T-helper 2 cell treated with Interferon-gamma antibody and Interleukin-4, amounts not matched to agents 5 μg/mL and 100 μg/mL, for 36 hours (primary cell): Measurements from ENCODE around the gene WNT5A.

Source experiments
- DNase-seq: peaks from one replicate; pipeline ENCODE4 v3.0.0; 2021; ENCODE audit warnings: low spot score
- H3K27ac Mint-ChIP-seq: one replicate; pipeline ENCODE4 v1.8.0; 2021; ENCODE audit warnings: mild to moderate bottlenecking, mixed read lengths
- H3K27me3 Mint-ChIP-seq: one replicate; pipeline ENCODE4 v1.8.0; 2021; ENCODE audit warnings: low read depth, mixed read lengths
- H3K36me3 Mint-ChIP-seq: one replicate; pipeline ENCODE4 v1.8.0; 2021; ENCODE audit warnings: low read depth, mixed read lengths
- H3K4me1 Mint-ChIP-seq: one replicate; pipeline ENCODE4 v1.8.0; 2021; ENCODE audit warnings: low read depth, mixed read lengths
- H3K4me3 Mint-ChIP-seq: one replicate; pipeline ENCODE4 v1.8.0; 2022; ENCODE audit warnings: mild to moderate bottlenecking, moderate library complexity, mixed read lengths
- H3K9me3 Mint-ChIP-seq: one replicate; pipeline ENCODE4 v1.8.0; 2021; ENCODE audit warnings: mixed read lengths

Gene WNT5A

DNA sequence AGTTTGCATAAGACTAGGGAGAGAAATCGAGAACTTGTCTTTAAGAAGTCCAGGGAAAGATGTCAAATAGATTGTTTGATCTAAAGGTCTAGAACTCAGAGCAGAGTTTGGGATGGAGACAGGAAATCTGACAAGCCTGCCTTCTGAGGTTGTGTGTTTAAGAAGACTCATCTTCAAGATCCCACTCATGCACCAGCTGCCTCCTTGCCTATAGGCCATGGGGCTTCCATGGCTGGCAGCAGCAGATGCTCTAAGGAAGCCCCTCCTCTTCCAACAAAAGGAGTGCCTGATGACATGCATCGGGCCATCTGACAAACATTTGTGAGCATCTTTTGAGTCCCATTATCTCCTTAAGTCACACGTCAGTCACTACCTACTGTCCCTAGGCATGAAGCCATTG, 47.4 kb downstream of the WNT5A start:
- no peaks in the 10 kb centered on the region for H3K9me3 Mint-ChIP-seq
- H3K27me3 Mint-ChIP-seq, result no peaks in the 10 kb centered on the region

DNA sequence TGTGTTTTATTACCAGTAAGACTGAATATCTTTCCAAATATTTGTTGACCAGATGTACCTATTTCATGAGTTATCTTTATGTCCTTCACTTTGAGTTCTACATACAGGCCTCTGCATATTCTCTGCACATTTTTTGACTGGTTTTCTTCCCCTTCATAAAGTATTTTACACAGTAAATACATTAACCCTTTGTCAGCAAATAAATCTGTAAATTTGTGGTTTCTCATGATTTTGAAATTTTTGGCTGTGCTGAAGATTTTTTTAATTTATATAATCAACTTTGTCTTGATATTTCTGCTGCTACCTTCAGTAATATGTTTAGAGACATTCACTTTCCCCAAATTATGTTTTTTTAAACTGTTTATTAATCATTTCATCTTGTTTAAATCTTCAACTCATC, 50.5 kb downstream of the WNT5A start:
- Mint-ChIP-seq H3K36me3 (no peaks in the 10 kb centered on the region), H3K4me1 (no peaks in the 10 kb centered on the region), H3K27me3 (no peaks in the 10 kb centered on the region), H3K4me3 (no peak overlapping the region), H3K9me3 (no peaks in the 10 kb centered on the region), H3K27ac (no peak overlapping the region)
- DNase-seq, result no peak

More for the DNA sequence above, 47.4 kb downstream of the WNT5A start:
- H3K4me3 Mint-ChIP-seq, result no peak overlapping the region
- no peak for DNase-seq
- H3K36me3 Mint-ChIP-seq, result no peaks in the 10 kb centered on the region
- H3K27ac Mint-ChIP-seq, result no peak overlapping the region
- no peaks in the 10 kb centered on the region for H3K4me1 Mint-ChIP-seq

DNA sequence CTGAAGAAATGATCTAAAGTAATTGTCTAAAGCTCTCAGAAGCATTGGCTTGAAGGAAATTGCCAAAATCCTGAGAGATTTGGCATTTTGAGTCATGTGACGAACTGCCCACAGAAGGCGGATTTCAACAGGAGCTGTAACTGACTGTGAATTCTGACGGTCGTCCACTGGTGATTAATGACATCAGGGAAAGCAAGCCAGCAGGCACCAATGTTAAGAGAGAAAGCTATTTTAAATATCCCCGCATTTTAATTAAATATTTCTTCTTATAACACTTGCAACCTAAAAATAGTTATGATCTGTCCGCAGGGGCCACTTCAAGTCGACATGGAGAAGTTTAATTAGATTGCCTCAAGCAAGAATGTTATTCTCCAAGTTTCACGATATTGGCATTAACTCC, 51.6 kb downstream of the WNT5A start:
- H3K9me3 Mint-ChIP-seq, result no peaks in the 10 kb centered on the region
- no peak overlapping the region for H3K4me3 Mint-ChIP-seq
- no peaks in the 10 kb centered on the region for H3K36me3 Mint-ChIP-seq
- no peaks in the 10 kb centered on the region for H3K4me1 Mint-ChIP-seq
- H3K27ac Mint-ChIP-seq, result no peak overlapping the region
- DNase-seq, result no peak
- no peaks in the 10 kb centered on the region for H3K27me3 Mint-ChIP-seq

DNA sequence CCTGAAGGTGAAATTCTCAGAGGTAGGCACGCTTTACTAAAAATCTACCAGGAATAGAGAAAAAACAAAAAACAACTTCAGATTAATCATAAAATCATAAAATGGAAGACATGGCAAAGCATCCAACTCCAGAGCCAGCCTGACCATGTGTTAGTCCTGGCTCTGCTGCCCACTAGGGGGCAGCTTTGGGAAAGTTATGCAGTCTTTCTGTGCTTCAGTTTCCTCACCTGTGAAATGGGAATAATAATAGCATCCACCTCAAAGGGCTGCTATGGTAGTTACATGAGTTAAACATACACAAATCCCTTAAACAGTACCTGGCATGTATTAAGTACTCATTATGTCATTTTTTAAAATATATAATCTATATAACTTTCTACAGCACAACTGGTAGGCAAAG, 52.3 kb downstream of the WNT5A start:
- no peak for DNase-seq
- Mint-ChIP-seq H3K27me3 (no peaks in the 10 kb centered on the region), H3K9me3 (no peaks in the 10 kb centered on the region)

DNA sequence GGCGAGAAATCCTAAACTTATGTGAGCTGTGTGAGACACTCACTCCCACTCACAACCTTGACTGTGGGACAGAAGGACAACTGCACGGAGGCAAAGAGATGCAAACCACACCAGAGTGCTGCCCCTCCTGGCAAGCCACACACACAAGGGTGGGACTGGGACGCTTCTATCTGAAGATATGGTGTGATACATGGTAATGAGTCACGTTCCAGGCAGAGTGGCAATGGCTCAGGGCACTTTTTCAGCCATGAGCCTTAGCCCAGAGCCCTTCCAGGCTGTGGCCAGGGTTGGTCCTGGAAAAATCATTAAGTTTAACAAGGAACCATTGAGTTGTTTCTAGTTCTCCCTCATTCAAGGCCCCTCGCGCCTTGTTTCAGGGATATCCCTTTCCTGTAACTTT, 56.1 kb downstream of the WNT5A start:
- no peak overlapping the region for H3K4me3 Mint-ChIP-seq
- no peaks in the 10 kb centered on the region for H3K9me3 Mint-ChIP-seq
- no peaks in the 10 kb centered on the region for H3K36me3 Mint-ChIP-seq
- H3K27me3 Mint-ChIP-seq, result no peaks in the 10 kb centered on the region
- no peak overlapping the region for H3K27ac Mint-ChIP-seq
- DNase-seq, result no peak
- H3K4me1 Mint-ChIP-seq, result no peaks in the 10 kb centered on the region

More for the DNA sequence above, 52.3 kb downstream of the WNT5A start:
- Mint-ChIP-seq H3K27ac (no peak overlapping the region), H3K4me1 (no peaks in the 10 kb centered on the region), H3K4me3 (no peak overlapping the region), H3K36me3 (no peaks in the 10 kb centered on the region)

DNA sequence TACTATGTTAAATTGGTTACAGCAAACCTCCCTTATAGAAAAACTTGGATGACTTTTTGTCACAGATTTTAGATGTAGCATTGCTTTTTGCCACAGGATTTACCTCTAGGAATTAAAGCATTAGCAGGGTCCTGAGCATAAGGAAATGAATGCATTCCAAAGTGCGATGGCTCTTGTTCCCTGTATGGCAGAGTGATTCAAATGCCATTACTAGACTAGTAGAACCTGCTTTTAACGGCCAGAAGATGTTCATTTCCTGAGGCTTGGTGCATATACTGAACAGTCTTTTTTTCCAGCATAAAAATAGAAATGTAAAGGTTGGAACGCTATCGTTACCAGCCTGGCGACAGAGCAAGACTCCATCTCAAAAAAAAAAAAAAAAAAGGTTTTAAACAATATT, 59.4 kb downstream of the WNT5A start:
- Mint-ChIP-seq H3K27me3 (no peaks in the 10 kb centered on the region), H3K9me3 (no peaks in the 10 kb centered on the region), H3K4me3 (no peak overlapping the region), H3K27ac (no peak overlapping the region), H3K4me1 (no peaks in the 10 kb centered on the region), H3K36me3 (no peaks in the 10 kb centered on the region)
- DNase-seq, result no peak

DNA sequence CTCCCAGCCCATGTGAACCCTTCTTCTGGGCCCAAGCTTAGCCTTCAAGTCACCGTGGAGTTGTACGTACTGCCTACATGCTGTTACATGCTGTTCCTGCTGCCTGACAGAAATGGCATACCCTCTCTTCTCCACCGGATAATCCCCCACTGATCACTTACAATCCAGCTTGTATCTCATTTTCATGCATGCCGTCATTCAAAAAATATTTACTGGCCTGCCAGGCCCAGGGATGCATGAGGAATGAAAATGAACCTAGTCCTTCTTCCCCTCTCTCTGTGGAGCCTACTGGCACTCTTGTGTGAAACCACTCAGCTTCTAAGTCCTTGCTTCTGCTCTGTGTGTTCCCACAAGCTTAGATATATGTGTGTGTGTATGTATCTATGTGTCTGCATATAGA, 60.6 kb downstream of the WNT5A start:
- H3K36me3 Mint-ChIP-seq, result no peaks in the 10 kb centered on the region
- H3K4me1 Mint-ChIP-seq, result no peaks in the 10 kb centered on the region
- DNase-seq, result no peak
- H3K9me3 Mint-ChIP-seq, result no peaks in the 10 kb centered on the region
- no peak overlapping the region for H3K4me3 Mint-ChIP-seq
- no peaks in the 10 kb centered on the region for H3K27me3 Mint-ChIP-seq
- H3K27ac Mint-ChIP-seq, result no peak overlapping the region

DNA sequence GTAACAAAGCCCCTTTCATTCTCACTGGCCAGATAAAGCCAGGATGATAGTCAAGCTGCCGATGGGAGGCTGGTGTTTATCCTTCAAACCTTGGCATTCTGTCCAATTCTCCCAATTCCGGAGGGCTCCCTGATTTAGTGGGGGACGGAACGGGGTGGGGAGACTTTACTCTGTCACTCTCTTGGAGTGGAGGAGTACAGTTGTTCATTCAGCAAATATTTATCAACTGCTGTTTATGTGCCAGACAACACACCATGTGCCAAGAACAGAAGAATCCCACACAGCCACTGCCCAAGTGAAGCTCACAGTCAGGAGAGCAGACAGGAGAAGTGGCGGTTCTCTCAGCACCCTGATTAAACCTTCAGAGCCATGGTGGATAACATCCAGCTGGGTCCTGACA, 63.3 kb downstream of the WNT5A start:
- Mint-ChIP-seq H3K4me3 (no peak overlapping the region), H3K27ac (no peak overlapping the region), H3K9me3 (peaks cover 7% of the 10 kb centered on the region), H3K36me3 (no peaks in the 10 kb centered on the region), H3K27me3 (no peaks in the 10 kb centered on the region), H3K4me1 (no peaks in the 10 kb centered on the region)
- DNase-seq, result no peak

DNA sequence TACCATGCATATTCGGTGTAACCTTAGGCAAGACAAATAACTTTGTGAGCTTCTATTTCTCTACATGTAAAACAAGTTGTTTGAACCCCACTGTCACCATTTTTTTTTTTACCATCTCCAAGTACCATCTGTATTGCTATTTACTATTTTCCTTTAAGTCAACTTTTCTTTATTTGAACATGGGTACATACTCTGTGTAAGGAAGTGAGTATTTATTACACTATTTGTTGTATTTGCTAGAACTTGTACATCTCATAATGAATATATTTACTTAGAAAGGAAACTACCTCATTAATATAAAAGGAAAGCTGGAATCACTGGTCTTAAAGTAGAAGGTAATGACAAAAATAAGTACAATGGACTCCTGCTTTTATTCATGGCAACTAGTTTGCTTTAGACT, 69.9 kb downstream of the WNT5A start:
- no peaks in the 10 kb centered on the region for H3K4me1 Mint-ChIP-seq
- no peaks in the 10 kb centered on the region for H3K27me3 Mint-ChIP-seq
- H3K9me3 Mint-ChIP-seq, result peaks cover 7% of the 10 kb centered on the region
- H3K36me3 Mint-ChIP-seq, result no peaks in the 10 kb centered on the region
- no peak for DNase-seq
- no peak overlapping the region for H3K4me3 Mint-ChIP-seq
- H3K27ac Mint-ChIP-seq, result no peak overlapping the region

DNA sequence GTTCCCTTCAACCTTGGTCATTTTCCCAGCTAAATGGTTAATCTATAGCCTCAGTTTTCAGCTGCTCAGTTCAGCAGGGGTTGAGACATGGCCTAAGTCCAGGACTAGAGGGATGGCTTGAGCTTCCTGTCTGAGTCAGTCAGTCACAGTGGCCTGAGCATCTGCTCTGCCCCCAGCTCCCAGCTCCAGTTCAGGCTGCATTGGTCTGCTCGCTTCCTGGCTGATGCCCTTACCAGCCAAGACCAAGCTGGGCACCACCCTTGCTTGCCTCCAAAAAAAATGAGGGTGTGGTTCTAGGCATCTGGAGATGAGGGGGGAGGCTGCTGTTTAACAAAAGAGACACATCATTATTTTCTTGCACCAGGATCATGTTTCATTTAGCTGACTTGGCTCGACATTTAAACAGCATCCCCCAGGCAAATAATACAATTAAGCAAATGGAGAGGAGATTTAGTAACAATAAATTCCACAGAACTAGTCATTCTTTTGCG, 70.7 kb downstream of the WNT5A start:
- no peak for DNase-seq
- H3K27me3 Mint-ChIP-seq, result no peaks in the 10 kb centered on the region
- no peak overlapping the region for H3K27ac Mint-ChIP-seq
- peaks cover 7% of the 10 kb centered on the region for H3K9me3 Mint-ChIP-seq
- H3K36me3 Mint-ChIP-seq, result no peaks in the 10 kb centered on the region
- H3K4me1 Mint-ChIP-seq, result no peaks in the 10 kb centered on the region
- H3K4me3 Mint-ChIP-seq, result no peak overlapping the region
